Breast epithelium (tissue), 4 donors: ENCODE data around the gene DPH1. TPM values are rescaled to one million over a fixed set of nuclear protein-coding genes. Genes with fewer than 3 reads are reported as not detected.

Experiments used
- DNase-seq, 2 donors: peaks; one replicate each; pipeline ENCODE4 v3.0.0-alpha.2; 2019; ENCODE audit warnings: low spot score in 2 of 2
- H3K27ac ChIP-seq, 2 donors: fragments of 200-600 bp; sonication (generic) in 1 of 2; one replicate each; pipeline ENCODE4 v1.5.1; 2016 to 2019; ENCODE audit warnings: mild to moderate bottlenecking in 1 of 2
- H3K27me3 ChIP-seq, 2 donors: fragments of 200-600 bp; sonication (generic) in 1 of 2; one replicate each; pipeline versions ENCODE4 v1.5.1 to v1.6.0; 2017 to 2019; ENCODE audit warnings: control low read depth in 1 of 2, mild to moderate bottlenecking in 1 of 2
- H3K36me3 ChIP-seq: fragments of 200-600 bp; one replicate; pipeline ENCODE4 v1.5.1; 2019
- H3K4me1 ChIP-seq, 2 donors: fragments of 200-600 bp; sonication (generic); one replicate each; pipeline ENCODE4 v1.5.1; 2016 to 2019; ENCODE audit warnings: control low read depth in 1 of 2
- H3K4me3 ChIP-seq, 3 donors: fragments of 200-600 bp; sonication (generic); 1 replicate in 2 of 3; 2 replicates in 1 of 3; pipeline ENCODE4 v1.5.1; 2016 to 2019; ENCODE audit warnings: mild to moderate bottlenecking in 3 of 3, moderate library complexity in 2 of 3
- H3K9me3 ChIP-seq, 2 donors: fragments of 200-600 bp; sonication (generic) in 1 of 2; one replicate each; pipeline ENCODE4 v1.5.1; 2016 to 2019; ENCODE audit warnings: control low read depth in 1 of 2
- CTCF ChIP-seq, 3 donors: fragments of 450-650 bp; IDR thresholded peaks; one replicate each; pipeline ENCODE4 v1.5.1; 2016 to 2017; ENCODE audit warnings: antibody characterized with exemption in 3 of 3, mild to moderate bottlenecking in 3 of 3, moderate library complexity in 3 of 3
- POLR2A ChIP-seq: fragments of 450-650 bp; IDR thresholded peaks from one replicate; pipeline ENCODE4 v1.6.1; 2016; ENCODE audit warnings: antibody characterized with exemption, mild to moderate bottlenecking, moderate library complexity
- POLR2AphosphoS5 ChIP-seq, 3 donors: sonication (generic); formaldehyde crosslinking; IDR thresholded peaks; one replicate each; pipeline ENCODE4 v1.6.1; 2017; ENCODE audit warnings: antibody characterized with exemption in 3 of 3
- intact Hi-C: fragments of 100-400 bp; cut with DNase I; formaldehyde crosslinking; loops from one replicate; pipeline ENCODE4 v1.15.1; 2023; ENCODE audit warnings: low total_unique reads
- total RNA-seq, 3 donors: library from RNA; depleted of rRNA; stranded (reverse); fragments of >200 nt; gene quantifications; one replicate each; pipeline ENCODE4 v1.1.0, GENCODE V29; 2016

The DPH1 gene
- total RNA-seq, 3 donors from 2014 or later = 28.3 to 66.6 (median 55.7) TPM

DNA sequence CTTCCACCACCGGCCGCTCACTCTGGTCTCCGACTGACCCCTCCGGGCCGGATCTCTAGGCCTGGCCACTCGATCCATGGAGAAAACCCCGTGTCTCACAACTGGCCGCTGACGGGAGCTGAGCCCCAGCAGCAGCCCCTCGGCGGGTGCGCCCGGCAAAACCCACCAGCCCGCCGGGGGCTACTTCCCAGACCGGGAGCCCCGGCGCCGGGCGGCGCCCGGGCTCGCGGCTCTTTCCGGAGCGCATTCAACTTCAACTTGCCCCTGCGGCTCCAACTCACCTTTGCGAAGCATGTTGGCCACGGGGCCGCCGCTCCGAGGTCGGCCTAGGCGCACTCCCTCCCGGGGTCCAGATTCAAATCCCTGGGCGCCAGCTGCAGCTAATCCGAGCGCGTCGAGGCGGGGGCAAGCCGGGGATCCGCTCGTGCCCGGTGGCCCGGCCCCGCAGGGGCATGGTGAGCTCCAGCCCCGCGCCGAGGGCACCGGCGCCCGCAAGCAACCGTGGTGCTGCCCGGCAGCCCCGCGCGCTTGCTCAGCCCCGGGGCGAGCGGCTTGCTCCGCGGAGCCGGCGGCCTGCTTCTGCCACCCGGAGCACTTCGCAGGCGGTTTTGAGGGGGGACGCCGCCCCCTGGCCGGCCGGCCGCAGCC, 5.3 kb upstream of the DPH1 start:
- no peak for DNase-seq
- intact Hi-C loops = loop anchor here (10.0 kb wide), 1 partner anchor 110 kb away; no protein-coding TSS in a partner anchor
- no peak overlapping the region for H3K27ac ChIP-seq
- H3K27me3 ChIP-seq = peaks cover 0 to 3% of the 10 kb centered on the region in 2 donors
- H3K4me3 ChIP-seq = peak overlapping the region; percentile 56 to 75 (median 65)
- no peak for TF ChIP-seq POLR2AphosphoS5 (IDR thresholded peaks at IDR 0.05)
- no peak for TF ChIP-seq POLR2A
- no peak for TF ChIP-seq CTCF (IDR thresholded peaks at IDR 0.05)
- H3K36me3 ChIP-seq = no peaks in the 10 kb centered on the region
- H3K4me1 ChIP-seq = no peaks in the 10 kb centered on the region
- no peaks in the 10 kb centered on the region for H3K9me3 ChIP-seq

GRCh38 chr17:2025220-2025621, 4.7 kb upstream of the DPH1 start, which contains the start of gene RTN4RL1:
Gene RTN4RL1, minus strand, starts transcription at chr17:2025334. Its CDS starts 469 bp downstream, at chr17:2024865.
- peak within 1 kb of the TSS; percentile 56 to 75 (median 65) for H3K4me3 ChIP-seq
- peak; percentile 72 to 86 for DNase-seq
- no peaks in the 10 kb centered on the region for H3K4me1 ChIP-seq
- H3K36me3 ChIP-seq = no peaks in the 10 kb centered on the region
- intact Hi-C loops = loop anchor here (10.0 kb wide), 1 partner anchor 110 kb away; no protein-coding TSS in a partner anchor
- peaks cover 0 to 3% of the 10 kb centered on the region in 2 donors for H3K27me3 ChIP-seq
- TF ChIP-seq POLR2A (no peak), POLR2AphosphoS5 (IDR thresholded peaks at IDR 0.05) (no peak), CTCF (IDR thresholded peaks at IDR 0.05) (no peak)
- peak within 1 kb of the TSS; percentile 60 to 85 for H3K27ac ChIP-seq
- no peaks in the 10 kb centered on the region for H3K9me3 ChIP-seq

- Histone ChIP-seq H3K4me3 (peak overlapping the region; percentile 56 to 75 (median 65)), H3K27ac (peak overlapping the region in 1 of 2 donors; percentile 62), H3K4me1 (peaks cover 0 to 2% of the 10 kb centered on the region in 2 donors), H3K9me3 (no peaks in the 10 kb centered on the region), H3K27me3 (peaks cover 0 to 3% of the 10 kb centered on the region in 2 donors), H3K36me3 (no peaks in the 10 kb centered on the region)
- DNase-seq = peak; percentile 52 to 85
- intact Hi-C loops = loop anchor here (10.0 kb wide), 1 partner anchor 111 kb away; no protein-coding TSS in a partner anchor
- TF ChIP-seq POLR2A = no peak
- TF ChIP-seq CTCF (IDR thresholded peaks at IDR 0.05) = peak; percentile 54 to 79 (median 58)
- TF ChIP-seq POLR2AphosphoS5 (IDR thresholded peaks at IDR 0.05) = peak in 1 of 3 donors; percentile 17
These were observed 4.2 kb upstream of the DPH1 start for GRCh38 chr17:2025622-2026309.

- TF ChIP-seq POLR2A = no peak
- TF ChIP-seq CTCF (IDR thresholded peaks at IDR 0.05) = no peak
- TF ChIP-seq POLR2AphosphoS5 (IDR thresholded peaks at IDR 0.05) = no peak
- H3K27me3 ChIP-seq = peaks cover 0 to 3% of the 10 kb centered on the region in 2 donors
- H3K27ac ChIP-seq = no peak overlapping the region
- H3K4me1 ChIP-seq = peaks cover 0 to 7% of the 10 kb centered on the region in 2 donors
- DNase-seq = no peak
- H3K9me3 ChIP-seq = no peaks in the 10 kb centered on the region
- intact Hi-C loops = loop anchor here (10.0 kb wide), 1 partner anchor 113 kb away; no protein-coding TSS in a partner anchor
- no peaks in the 10 kb centered on the region for H3K36me3 ChIP-seq
- no peak overlapping the region for H3K4me3 ChIP-seq
These were observed 2.3 kb upstream of the DPH1 start for GRCh38 chr17:2027528-2028233.
